SK-N-SH (cell line): ENCODE results near the gene ANAPC16.

Source experiments
- GABPA ChIP-seq: IDR thresholded peaks from 2 replicates; pipeline ENCODE4 v1.4.0; 2012; ENCODE audit warnings: low read depth, mild to moderate bottlenecking
- NRF1 ChIP-seq: IDR thresholded peaks from 2 replicates; pipeline ENCODE4 v1.6.1; 2012; ENCODE audit warnings: low read depth, mild to moderate bottlenecking, low read length
- POLR2AphosphoS5 ChIP-seq: IDR thresholded peaks from 2 replicates; pipeline ENCODE4 v1.6.1; 2012; ENCODE audit warnings: low read depth, low read length
- TF ChIP-seq, protein P1 (sequence below): IDR thresholded peaks from 2 replicates; pipeline ENCODE4 v1.4.0; 2012; ENCODE audit warnings: low read depth, borderline replicate concordance
- TF ChIP-seq, protein P2 (sequence below): IDR thresholded peaks from 2 replicates; pipeline ENCODE4 v1.4.0; 2012; ENCODE audit warnings: low read depth, borderline replicate concordance
- TF ChIP-seq, protein P3 (sequence below): fragments of 200-600 bp; sonication (generic); IDR thresholded peaks from 2 replicates; pipeline ENCODE4 v1.6.1; 2017; ENCODE audit warnings: antibody characterized with exemption, mild to moderate bottlenecking, moderate library complexity
- TF ChIP-seq, protein P4 (sequence below): IDR thresholded peaks from 2 replicates; pipeline ENCODE4 v1.4.0; 2012; ENCODE audit warnings: low read depth
- TF ChIP-seq, protein P5 (sequence below): fragments of 150-350 bp; IDR thresholded peaks from 2 replicates; pipeline ENCODE4 v1.6.1; 2017; ENCODE audit warnings: antibody characterized with exemption, low read length, low read depth, borderline replicate concordance

DNA sequence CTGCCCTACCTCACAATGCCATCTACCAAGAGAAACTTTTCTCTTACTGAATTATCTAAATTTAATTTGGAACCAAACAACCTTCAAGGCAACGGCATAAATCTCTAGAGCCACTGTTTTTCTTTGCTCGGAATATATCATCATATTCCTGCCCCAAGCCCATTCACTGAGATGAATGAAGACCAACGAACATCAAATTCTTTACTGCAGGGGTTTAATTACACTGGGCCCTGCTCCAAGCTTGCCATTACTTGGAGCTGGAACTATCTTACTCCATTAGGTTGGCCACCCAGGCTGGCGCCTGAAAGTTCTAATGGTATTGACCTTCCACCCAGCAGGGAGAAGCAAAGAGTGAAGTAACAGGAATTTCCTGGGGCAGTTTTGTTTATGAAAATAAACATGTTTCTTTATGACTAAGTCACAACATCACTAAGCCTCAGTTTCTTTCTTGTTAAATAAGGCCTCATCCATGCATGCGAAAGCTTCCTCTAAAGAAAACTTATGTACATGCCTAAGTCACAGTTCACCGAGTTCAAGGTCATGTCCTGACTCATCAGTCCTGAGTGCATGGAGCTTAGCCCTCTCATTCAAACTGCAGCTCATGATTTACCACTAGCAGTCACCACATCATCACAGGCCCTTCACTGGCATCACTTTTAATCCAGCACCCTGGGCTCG, 42.1 kb upstream of the ANAPC16 start:
- TF ChIP-seq, protein P1, sequence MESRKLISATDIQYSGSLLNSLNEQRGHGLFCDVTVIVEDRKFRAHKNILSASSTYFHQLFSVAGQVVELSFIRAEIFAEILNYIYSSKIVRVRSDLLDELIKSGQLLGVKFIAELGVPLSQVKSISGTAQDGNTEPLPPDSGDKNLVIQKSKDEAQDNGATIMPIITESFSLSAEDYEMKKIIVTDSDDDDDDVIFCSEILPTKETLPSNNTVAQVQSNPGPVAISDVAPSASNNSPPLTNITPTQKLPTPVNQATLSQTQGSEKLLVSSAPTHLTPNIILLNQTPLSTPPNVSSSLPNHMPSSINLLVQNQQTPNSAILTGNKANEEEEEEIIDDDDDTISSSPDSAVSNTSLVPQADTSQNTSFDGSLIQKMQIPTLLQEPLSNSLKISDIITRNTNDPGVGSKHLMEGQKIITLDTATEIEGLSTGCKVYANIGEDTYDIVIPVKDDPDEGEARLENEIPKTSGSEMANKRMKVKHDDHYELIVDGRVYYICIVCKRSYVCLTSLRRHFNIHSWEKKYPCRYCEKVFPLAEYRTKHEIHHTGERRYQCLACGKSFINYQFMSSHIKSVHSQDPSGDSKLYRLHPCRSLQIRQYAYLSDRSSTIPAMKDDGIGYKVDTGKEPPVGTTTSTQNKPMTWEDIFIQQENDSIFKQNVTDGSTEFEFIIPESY = no peak
- TF ChIP-seq, protein P2, sequence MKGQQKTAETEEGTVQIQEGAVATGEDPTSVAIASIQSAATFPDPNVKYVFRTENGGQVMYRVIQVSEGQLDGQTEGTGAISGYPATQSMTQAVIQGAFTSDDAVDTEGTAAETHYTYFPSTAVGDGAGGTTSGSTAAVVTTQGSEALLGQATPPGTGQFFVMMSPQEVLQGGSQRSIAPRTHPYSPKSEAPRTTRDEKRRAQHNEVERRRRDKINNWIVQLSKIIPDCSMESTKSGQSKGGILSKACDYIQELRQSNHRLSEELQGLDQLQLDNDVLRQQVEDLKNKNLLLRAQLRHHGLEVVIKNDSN = no peak
- TF ChIP-seq NRF1 (no peak), POLR2AphosphoS5 (no peak), GABPA (no peak)
- TF ChIP-seq, protein P3, sequence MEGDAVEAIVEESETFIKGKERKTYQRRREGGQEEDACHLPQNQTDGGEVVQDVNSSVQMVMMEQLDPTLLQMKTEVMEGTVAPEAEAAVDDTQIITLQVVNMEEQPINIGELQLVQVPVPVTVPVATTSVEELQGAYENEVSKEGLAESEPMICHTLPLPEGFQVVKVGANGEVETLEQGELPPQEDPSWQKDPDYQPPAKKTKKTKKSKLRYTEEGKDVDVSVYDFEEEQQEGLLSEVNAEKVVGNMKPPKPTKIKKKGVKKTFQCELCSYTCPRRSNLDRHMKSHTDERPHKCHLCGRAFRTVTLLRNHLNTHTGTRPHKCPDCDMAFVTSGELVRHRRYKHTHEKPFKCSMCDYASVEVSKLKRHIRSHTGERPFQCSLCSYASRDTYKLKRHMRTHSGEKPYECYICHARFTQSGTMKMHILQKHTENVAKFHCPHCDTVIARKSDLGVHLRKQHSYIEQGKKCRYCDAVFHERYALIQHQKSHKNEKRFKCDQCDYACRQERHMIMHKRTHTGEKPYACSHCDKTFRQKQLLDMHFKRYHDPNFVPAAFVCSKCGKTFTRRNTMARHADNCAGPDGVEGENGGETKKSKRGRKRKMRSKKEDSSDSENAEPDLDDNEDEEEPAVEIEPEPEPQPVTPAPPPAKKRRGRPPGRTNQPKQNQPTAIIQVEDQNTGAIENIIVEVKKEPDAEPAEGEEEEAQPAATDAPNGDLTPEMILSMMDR = no peak
- TF ChIP-seq, protein P4, sequence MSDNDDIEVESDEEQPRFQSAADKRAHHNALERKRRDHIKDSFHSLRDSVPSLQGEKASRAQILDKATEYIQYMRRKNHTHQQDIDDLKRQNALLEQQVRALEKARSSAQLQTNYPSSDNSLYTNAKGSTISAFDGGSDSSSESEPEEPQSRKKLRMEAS = no peak
- TF ChIP-seq, protein P5, sequence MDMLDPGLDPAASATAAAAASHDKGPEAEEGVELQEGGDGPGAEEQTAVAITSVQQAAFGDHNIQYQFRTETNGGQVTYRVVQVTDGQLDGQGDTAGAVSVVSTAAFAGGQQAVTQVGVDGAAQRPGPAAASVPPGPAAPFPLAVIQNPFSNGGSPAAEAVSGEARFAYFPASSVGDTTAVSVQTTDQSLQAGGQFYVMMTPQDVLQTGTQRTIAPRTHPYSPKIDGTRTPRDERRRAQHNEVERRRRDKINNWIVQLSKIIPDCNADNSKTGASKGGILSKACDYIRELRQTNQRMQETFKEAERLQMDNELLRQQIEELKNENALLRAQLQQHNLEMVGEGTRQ = no peak; the same call in 1 of the 2 replicates
